Measurements from ENCODE around the gene VWA3A.
"Not testable (repeated sequence)": the region's sequence is repeated elsewhere in the genome, so short reads cannot be mapped to it uniquely, and the experiment has no call there.

The VWA3A gene

DNA sequence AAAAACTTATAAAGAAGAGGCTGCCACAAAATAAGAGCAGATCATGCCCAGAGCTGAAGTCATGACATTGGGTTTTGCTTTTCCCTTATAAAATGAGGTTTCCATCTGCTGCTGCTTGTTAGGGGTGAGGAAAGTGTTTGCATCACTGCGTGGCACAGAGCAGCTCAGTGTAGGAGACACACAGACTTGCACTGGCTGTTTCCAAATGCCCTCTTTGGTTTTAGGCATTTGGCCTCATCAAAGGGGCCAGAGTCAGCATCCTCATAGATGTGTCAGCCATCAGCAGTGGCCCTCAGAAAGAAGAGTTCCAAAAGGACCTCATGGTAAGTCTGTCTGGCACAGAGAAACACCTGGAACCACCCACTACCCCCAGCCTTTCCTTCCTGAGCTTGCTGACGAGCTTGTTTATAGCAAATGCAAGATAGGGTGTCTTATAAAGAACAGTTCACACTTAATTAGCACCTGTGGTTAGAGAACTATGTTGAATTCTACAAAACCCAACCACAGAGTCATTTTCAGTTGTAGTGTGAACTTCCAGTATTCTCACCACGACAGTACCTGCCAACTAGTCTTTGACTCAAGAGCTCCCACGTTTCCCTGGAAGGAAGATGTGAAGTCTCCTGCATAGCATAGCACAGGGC lies 17.0 kb downstream of the VWA3A start:
- no peak for TF ChIP-seq POLR2A (IDR thresholded peaks at IDR 0.05; ENCODE audit: low read length)
- no peak for TF ChIP-seq GATA1 (IDR thresholded peaks at IDR 0.05; ENCODE audit: low read depth, low read length)

DNA sequence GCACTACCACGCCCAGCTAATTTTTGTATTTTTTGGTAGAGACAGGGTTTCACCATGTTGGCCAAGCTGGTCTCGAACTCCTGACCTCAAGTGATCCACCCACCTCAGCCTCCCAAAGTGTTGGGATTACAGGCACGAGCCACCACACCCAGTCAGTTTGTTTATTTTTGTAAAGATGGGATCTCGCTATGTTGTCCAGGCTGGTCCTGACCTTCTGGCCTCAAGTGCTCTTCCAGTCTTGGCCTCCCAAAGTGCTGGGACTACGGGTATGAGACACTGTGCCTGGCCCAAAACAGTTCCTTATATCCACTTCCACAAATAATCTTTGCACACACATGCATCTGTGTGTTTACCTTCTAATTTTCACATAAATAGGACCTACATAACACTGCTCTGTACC lies 19.3 kb downstream of the VWA3A start:
- DNase-seq, result not testable (repeated sequence)

More for the DNA sequence above, 17.0 kb downstream of the VWA3A start:
- DNase-seq, result no peak

DNA sequence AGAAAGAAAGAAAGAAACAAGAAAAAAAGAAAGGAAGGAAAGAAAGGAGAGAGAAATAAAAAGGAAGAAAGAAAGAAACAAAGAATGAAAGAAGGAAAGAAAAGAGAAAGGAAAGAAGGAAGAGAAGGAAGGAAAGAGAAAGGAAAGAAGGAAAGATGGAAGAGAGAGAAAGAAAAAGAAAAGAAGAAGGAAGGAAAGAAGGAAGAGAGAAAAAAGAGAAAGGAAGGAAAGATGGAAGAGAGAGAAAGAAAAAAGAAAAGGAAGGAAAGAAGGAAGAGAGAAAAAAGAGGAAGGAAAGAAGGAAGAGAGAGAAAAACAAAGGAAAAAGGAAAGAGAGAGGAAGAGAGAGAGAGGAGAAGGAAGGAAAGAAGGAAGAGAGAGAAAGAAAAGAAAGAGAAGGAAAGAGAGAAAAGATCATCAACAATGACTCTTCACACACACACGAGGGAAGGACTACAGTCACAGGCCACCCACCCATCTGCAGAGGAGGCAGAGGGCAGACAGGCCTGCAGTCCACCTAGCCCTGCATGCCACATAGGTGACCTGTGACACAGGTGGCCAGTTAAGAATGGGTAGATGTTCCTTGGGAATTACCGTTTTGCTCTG lies 23.9 kb downstream of the VWA3A start:
- no peak for DNase-seq
- no peak for TF ChIP-seq GATA1 (IDR thresholded peaks at IDR 0.05; ENCODE audit: low read depth, low read length)
- TF ChIP-seq POLR2A (IDR thresholded peaks at IDR 0.05; ENCODE audit: low read length), result no peak

- no peak for TF ChIP-seq POLR2A (IDR thresholded peaks at IDR 0.05; ENCODE audit: low read length)
- TF ChIP-seq GATA1 (IDR thresholded peaks at IDR 0.05; ENCODE audit: low read depth, low read length), result no peak
- DNase-seq, result no peak
Measured at GRCh38 chr16:22117609-22118008, 25.3 kb downstream of the VWA3A start.

DNA sequence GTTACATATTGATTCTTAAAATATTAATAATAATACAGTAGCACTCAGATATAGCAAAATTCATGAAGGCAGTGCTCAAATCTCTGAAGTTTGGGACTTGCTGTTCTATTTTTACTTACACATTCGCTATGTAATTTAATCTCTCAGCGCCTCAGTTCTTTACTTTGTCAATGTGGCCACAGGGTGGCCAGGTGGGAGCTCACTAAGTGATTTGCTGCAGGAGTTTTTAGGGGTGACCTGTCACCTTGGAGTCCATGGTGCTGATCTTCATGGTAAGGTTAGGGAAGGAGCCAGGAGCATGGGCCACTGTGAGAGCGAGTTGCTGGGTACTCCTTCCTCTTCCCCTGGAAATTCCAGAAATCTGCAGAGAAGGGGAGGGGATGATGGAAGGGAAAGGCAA lies 28.1 kb downstream of the VWA3A start:
- DNase-seq, result no peak
- TF ChIP-seq POLR2A (IDR thresholded peaks at IDR 0.05; ENCODE audit: low read length), result no peak
- TF ChIP-seq GATA1 (IDR thresholded peaks at IDR 0.05; ENCODE audit: low read depth, low read length), result no peak

- TF ChIP-seq POLR2A (IDR thresholded peaks at IDR 0.05; ENCODE audit: low read length) (no peak), GATA1 (IDR thresholded peaks at IDR 0.05; ENCODE audit: low read depth, low read length) (no peak)
- DNase-seq, result no peak
Measured at GRCh38 chr16:22122239-22122638, 29.9 kb downstream of the VWA3A start.

DNA sequence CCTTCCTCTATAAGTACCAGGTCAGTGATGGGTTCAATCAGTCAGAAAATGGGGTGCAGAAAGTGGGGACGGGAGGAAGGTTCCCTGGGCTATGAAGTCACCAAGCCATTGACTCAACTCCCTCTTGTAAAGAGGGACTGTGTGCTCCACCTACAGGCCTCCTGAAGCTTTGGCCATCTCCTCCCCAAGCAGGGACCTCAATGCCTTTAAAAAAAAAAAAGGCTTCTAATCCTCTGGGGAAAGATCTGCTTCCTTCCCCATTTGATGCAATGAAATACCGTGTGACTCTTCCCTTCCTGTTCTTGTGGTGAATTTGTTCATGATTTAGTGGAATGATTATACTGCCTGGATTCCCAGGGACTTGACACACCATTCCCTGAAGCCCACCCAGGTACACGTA lies 30.8 kb downstream of the VWA3A start:
- DNase-seq, result no peak
- TF ChIP-seq GATA1 (IDR thresholded peaks at IDR 0.05; ENCODE audit: low read depth, low read length) (no peak), POLR2A (IDR thresholded peaks at IDR 0.05; ENCODE audit: low read length) (no peak)

DNA sequence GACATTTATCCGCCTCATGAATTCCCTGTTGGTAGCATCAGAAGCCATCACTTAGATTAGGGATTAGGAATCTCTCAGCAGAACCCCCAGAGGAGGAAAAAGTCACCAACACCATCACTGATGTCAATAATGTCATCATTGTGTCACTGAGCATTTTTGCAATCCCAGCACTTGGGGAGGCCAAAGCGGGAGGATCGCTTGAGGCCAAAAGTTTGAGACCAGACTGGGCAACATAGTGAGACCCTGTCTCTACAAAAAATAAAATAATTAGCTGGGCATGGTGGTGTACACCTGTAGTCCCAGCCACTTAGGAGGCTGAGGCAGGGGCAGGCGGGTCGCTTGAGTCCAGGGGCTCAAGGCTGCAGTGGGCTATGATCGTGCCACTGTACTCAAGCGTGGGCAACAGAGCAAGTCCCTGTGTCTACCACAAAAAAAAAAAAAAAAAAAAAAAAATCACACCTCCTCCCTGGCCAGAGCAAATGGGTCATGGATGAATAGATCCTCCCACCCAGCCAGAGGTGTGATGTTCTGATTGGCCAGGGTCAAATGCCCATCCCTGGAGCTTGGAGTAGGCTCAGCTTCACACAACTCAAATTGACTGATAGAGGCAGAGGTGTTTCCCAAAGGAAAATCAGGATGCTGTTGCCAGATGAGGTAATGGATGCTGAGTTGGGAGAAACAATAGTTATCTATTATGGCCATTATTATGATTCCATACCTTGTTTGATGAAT lies 31.6 kb downstream of the VWA3A start:
- DNase-seq, result no peak
- TF ChIP-seq GATA1 (IDR thresholded peaks at IDR 0.05; ENCODE audit: low read depth, low read length), result no peak
- no peak for TF ChIP-seq POLR2A (IDR thresholded peaks at IDR 0.05; ENCODE audit: low read length)

- no peak for TF ChIP-seq GATA1 (IDR thresholded peaks at IDR 0.05; ENCODE audit: low read depth, low read length)
- no peak for TF ChIP-seq POLR2A (IDR thresholded peaks at IDR 0.05; ENCODE audit: low read length)
- no peak for DNase-seq
Measured at GRCh38 chr16:22124583-22125284, 32.4 kb downstream of the VWA3A start.

- no peak for DNase-seq
- no peak for TF ChIP-seq GATA1 (IDR thresholded peaks at IDR 0.05; ENCODE audit: low read depth, low read length)
Measured at GRCh38 chr16:22126037-22126558, 33.8 kb downstream of the VWA3A start.

DNA sequence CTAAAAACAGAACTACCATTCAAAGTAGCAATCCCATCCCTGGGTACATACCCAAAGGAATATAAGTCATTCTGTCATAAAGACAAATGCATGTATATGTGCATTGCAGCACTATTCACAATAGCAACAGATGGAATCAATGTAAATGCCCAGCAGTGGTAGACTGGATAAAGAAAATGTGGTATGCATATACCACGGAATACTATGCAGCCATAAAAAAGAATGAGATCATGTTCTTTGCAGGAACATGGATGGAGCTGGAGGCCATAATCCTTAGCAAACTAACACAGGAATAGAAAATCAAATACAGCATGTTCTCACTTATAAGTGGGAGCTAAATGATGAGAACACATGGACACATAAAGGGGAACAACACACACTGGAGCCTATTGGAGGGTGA lies 36.2 kb downstream of the VWA3A start:
- not testable (repeated sequence) for DNase-seq

GRCh38 chr16:22130528-22130927 lies 38.2 kb downstream of the VWA3A start:
- DNase-seq, result no peak

DNA sequence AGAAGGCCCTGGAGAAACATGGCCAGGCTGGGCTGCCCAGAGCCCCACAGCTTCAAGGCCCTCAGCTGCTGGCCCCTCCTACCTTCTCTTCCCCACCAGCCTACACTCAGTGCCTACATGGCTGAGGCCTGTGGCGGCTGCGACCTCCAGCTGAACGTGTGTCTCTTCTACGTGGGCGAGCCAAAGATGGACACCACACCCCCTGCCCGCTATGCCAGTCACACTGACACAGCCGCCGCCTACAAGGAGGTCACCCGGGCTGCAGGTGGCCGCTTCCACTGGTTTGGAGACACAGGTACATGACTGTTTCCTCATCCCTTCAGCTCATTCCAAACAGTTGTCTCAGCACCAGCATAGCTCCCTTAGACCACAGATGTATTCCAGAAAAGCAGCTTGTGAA lies 40.5 kb downstream of the VWA3A start:
- DNase-seq, result no peak
- TF ChIP-seq GATA1 (IDR thresholded peaks at IDR 0.05; ENCODE audit: low read depth, low read length) (no peak), POLR2A (IDR thresholded peaks at IDR 0.05; ENCODE audit: low read length) (no peak)

More at GRCh38 chr16:22130528-22130927, 38.2 kb downstream of the VWA3A start:
- no peak for TF ChIP-seq GATA1 (IDR thresholded peaks at IDR 0.05; ENCODE audit: low read depth, low read length)
- TF ChIP-seq POLR2A (IDR thresholded peaks at IDR 0.05; ENCODE audit: low read length), result no peak

GRCh38 chr16:22138482-22138881 lies 46.1 kb downstream of the VWA3A start:
- TF ChIP-seq GATA1 (IDR thresholded peaks at IDR 0.05; ENCODE audit: low read depth, low read length) (no peak), POLR2A (IDR thresholded peaks at IDR 0.05; ENCODE audit: low read length) (no peak)
- no peak for DNase-seq

Data from erythroblast (primary cell).